ENCODE data around the gene SRPX. TPM values are rescaled to one million over a fixed set of nuclear protein-coding genes. Genes with fewer than 3 reads are reported as not detected.

The SRPX gene
- polyA plus RNA-seq, 1 donor from 2014 or later, result not detected

- Mint-ChIP-seq H3K4me3 (no peak overlapping the region), H3K27me3 (peaks cover 10% of the 10 kb centered on the region), H3K4me1 (no peaks in the 10 kb centered on the region), H3K36me3 (no peaks in the 10 kb centered on the region), H3K27ac (no peak overlapping the region), H3K9me3 (no peaks in the 10 kb centered on the region)
Measured at GRCh38 chrX:38175139-38175538, 45.5 kb downstream of the SRPX start.

- no peaks in the 10 kb centered on the region for H3K36me3 Mint-ChIP-seq
- no peaks in the 10 kb centered on the region for H3K4me1 Mint-ChIP-seq
- H3K4me3 Mint-ChIP-seq, result no peak overlapping the region
- H3K27ac Mint-ChIP-seq, result no peak overlapping the region
- peaks cover 0 to 2% (median 0%) of the 10 kb centered on the region in 3 donors for H3K9me3 Mint-ChIP-seq
- H3K27me3 Mint-ChIP-seq, result peaks cover 6% of the 10 kb centered on the region
Measured at GRCh38 chrX:38172596-38172995, 48.1 kb downstream of the SRPX start.

GRCh38 chrX:38170556-38170955 is 50.1 kb downstream of the SRPX start:
- no peak overlapping the region for H3K27ac Mint-ChIP-seq
- H3K4me1 Mint-ChIP-seq, result no peaks in the 10 kb centered on the region
- peaks cover 4% of the 10 kb centered on the region for H3K27me3 Mint-ChIP-seq
- peaks cover 0 to 2% (median 0%) of the 10 kb centered on the region in 3 donors for H3K9me3 Mint-ChIP-seq
- H3K36me3 Mint-ChIP-seq, result no peaks in the 10 kb centered on the region
- H3K4me3 Mint-ChIP-seq, result no peak overlapping the region

GRCh38 chrX:38166478-38167083 is 54.1 kb downstream of the SRPX start:
- H3K27me3 Mint-ChIP-seq, result peaks cover 4% of the 10 kb centered on the region
- H3K9me3 Mint-ChIP-seq, result peaks cover 0 to 2% (median 0%) of the 10 kb centered on the region in 3 donors
- H3K36me3 Mint-ChIP-seq, result no peaks in the 10 kb centered on the region
- H3K27ac Mint-ChIP-seq, result no peak overlapping the region
- H3K4me1 Mint-ChIP-seq, result no peaks in the 10 kb centered on the region
- no peak overlapping the region for H3K4me3 Mint-ChIP-seq

GRCh38 chrX:38165023-38165422 is 55.6 kb downstream of the SRPX start:
- peaks cover 0 to 2% (median 0%) of the 10 kb centered on the region in 3 donors for H3K9me3 Mint-ChIP-seq
- no peaks in the 10 kb centered on the region for H3K4me1 Mint-ChIP-seq
- no peaks in the 10 kb centered on the region for H3K27me3 Mint-ChIP-seq
- H3K4me3 Mint-ChIP-seq, result no peak overlapping the region
- no peaks in the 10 kb centered on the region for H3K36me3 Mint-ChIP-seq
- no peak overlapping the region for H3K27ac Mint-ChIP-seq

GRCh38 chrX:38163193-38163592 is 57.5 kb downstream of the SRPX start:
- Mint-ChIP-seq H3K4me1 (no peaks in the 10 kb centered on the region), H3K9me3 (no peaks in the 10 kb centered on the region), H3K36me3 (no peaks in the 10 kb centered on the region), H3K27me3 (peaks cover 7% of the 10 kb centered on the region), H3K27ac (no peak overlapping the region), H3K4me3 (no peak overlapping the region)

- H3K4me3 Mint-ChIP-seq, result no peak overlapping the region
Measured at GRCh38 chrX:38156838-38157237, 63.8 kb downstream of the SRPX start.

GRCh38 chrX:38154818-38155217 is 65.9 kb downstream of the SRPX start:
- H3K27ac Mint-ChIP-seq, result no peak overlapping the region
- no peak overlapping the region for H3K4me3 Mint-ChIP-seq
- no peaks in the 10 kb centered on the region for H3K9me3 Mint-ChIP-seq
- peaks cover 19% of the 10 kb centered on the region for H3K27me3 Mint-ChIP-seq
- H3K4me1 Mint-ChIP-seq, result no peaks in the 10 kb centered on the region
- H3K36me3 Mint-ChIP-seq, result no peaks in the 10 kb centered on the region

More at GRCh38 chrX:38156838-38157237, 63.8 kb downstream of the SRPX start:
- Mint-ChIP-seq H3K27me3 (peaks cover 18% of the 10 kb centered on the region), H3K9me3 (no peaks in the 10 kb centered on the region), H3K36me3 (no peaks in the 10 kb centered on the region), H3K27ac (no peak overlapping the region), H3K4me1 (no peaks in the 10 kb centered on the region)

- Mint-ChIP-seq H3K9me3 (no peaks in the 10 kb centered on the region), H3K27ac (no peak overlapping the region), H3K36me3 (no peaks in the 10 kb centered on the region), H3K4me3 (no peak overlapping the region), H3K4me1 (no peaks in the 10 kb centered on the region), H3K27me3 (peaks cover 14% of the 10 kb centered on the region)
Measured at GRCh38 chrX:38154340-38154739, 66.3 kb downstream of the SRPX start.

- H3K9me3 Mint-ChIP-seq, result peaks cover 0 to 2% (median 0%) of the 10 kb centered on the region in 3 donors
- no peak overlapping the region for H3K4me3 Mint-ChIP-seq
- no peaks in the 10 kb centered on the region for H3K36me3 Mint-ChIP-seq
Measured at GRCh38 chrX:38151441-38151840, 69.2 kb downstream of the SRPX start.

GRCh38 chrX:38150993-38151392 is 69.7 kb downstream of the SRPX start:
- no peaks in the 10 kb centered on the region for H3K36me3 Mint-ChIP-seq
- no peaks in the 10 kb centered on the region for H3K4me1 Mint-ChIP-seq
- no peak overlapping the region for H3K27ac Mint-ChIP-seq
- no peak overlapping the region for H3K4me3 Mint-ChIP-seq
- H3K27me3 Mint-ChIP-seq, result peaks cover 4% of the 10 kb centered on the region
- peaks cover 0 to 2% (median 0%) of the 10 kb centered on the region in 3 donors for H3K9me3 Mint-ChIP-seq

More at GRCh38 chrX:38151441-38151840, 69.2 kb downstream of the SRPX start:
- Mint-ChIP-seq H3K27ac (no peak overlapping the region), H3K4me1 (no peaks in the 10 kb centered on the region), H3K27me3 (peaks cover 4% of the 10 kb centered on the region)

- no peaks in the 10 kb centered on the region for H3K36me3 Mint-ChIP-seq
- peaks cover 6% of the 10 kb centered on the region for H3K27me3 Mint-ChIP-seq
- no peaks in the 10 kb centered on the region for H3K4me1 Mint-ChIP-seq
- H3K27ac Mint-ChIP-seq, result no peak overlapping the region
- H3K9me3 Mint-ChIP-seq, result peaks cover 0 to 2% (median 0%) of the 10 kb centered on the region in 3 donors
- H3K4me3 Mint-ChIP-seq, result no peak overlapping the region
Measured at GRCh38 chrX:38149016-38149415, 71.7 kb downstream of the SRPX start.

GRCh38 chrX:38142610-38143009 is 78.1 kb downstream of the SRPX start:
- Mint-ChIP-seq H3K4me1 (no peaks in the 10 kb centered on the region), H3K36me3 (no peaks in the 10 kb centered on the region), H3K9me3 (peaks cover 0 to 2% (median 0%) of the 10 kb centered on the region in 3 donors), H3K27ac (no peak overlapping the region), H3K27me3 (peaks cover 5% of the 10 kb centered on the region), H3K4me3 (no peak overlapping the region)

GRCh38 chrX:38138900-38139299 is 81.8 kb downstream of the SRPX start:
- Mint-ChIP-seq H3K27ac (no peak overlapping the region), H3K27me3 (peaks cover 6% of the 10 kb centered on the region), H3K4me3 (no peak overlapping the region), H3K9me3 (no peaks in the 10 kb centered on the region), H3K36me3 (no peaks in the 10 kb centered on the region), H3K4me1 (no peaks in the 10 kb centered on the region)

- no peak overlapping the region for H3K27ac Mint-ChIP-seq
- peaks cover 6% of the 10 kb centered on the region for H3K27me3 Mint-ChIP-seq
- no peaks in the 10 kb centered on the region for H3K36me3 Mint-ChIP-seq
- H3K4me3 Mint-ChIP-seq, result no peak overlapping the region
- no peaks in the 10 kb centered on the region for H3K4me1 Mint-ChIP-seq
- no peaks in the 10 kb centered on the region for H3K9me3 Mint-ChIP-seq
Measured at GRCh38 chrX:38138157-38138891, 82.3 kb downstream of the SRPX start.

GRCh38 chrX:38129366-38129765 is 91.3 kb downstream of the SRPX start:
- peaks cover 0 to 2% (median 0%) of the 10 kb centered on the region in 3 donors for H3K9me3 Mint-ChIP-seq
- no peak overlapping the region for H3K4me3 Mint-ChIP-seq
- H3K4me1 Mint-ChIP-seq, result no peaks in the 10 kb centered on the region
- peaks cover 5% of the 10 kb centered on the region for H3K27me3 Mint-ChIP-seq
- H3K27ac Mint-ChIP-seq, result no peak overlapping the region
- H3K36me3 Mint-ChIP-seq, result no peaks in the 10 kb centered on the region

Data from IgD-negative memory B cell (primary cell).